Activated CD8-positive, alpha-beta memory T cell treated with anti-CD3 and anti-CD28 coated beads, Interleukin-2, amount 50 U/mL, for 1 hour (primary cell): ENCODE data around the gene MDK.

Experiments
- DNase-seq: peaks from one replicate; pipeline ENCODE4 v3.0.0-alpha.2; 2020; ENCODE audit errors: extremely low read depth

The MDK gene

GRCh38 chr11:46382646-46383403, 1.4 kb downstream of the MDK start:
- no peak for DNase-seq

DNA sequence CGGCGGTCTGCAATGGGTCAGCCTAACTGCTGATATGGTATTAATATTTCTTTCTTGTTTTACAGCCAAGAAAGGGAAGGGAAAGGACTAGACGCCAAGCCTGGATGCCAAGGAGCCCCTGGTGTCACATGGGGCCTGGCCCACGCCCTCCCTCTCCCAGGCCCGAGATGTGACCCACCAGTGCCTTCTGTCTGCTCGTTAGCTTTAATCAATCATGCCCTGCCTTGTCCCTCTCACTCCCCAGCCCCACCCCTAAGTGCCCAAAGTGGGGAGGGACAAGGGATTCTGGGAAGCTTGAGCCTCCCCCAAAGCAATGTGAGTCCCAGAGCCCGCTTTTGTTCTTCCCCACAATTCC, 1.9 kb downstream of the MDK start:
- no peak for DNase-seq

DNA sequence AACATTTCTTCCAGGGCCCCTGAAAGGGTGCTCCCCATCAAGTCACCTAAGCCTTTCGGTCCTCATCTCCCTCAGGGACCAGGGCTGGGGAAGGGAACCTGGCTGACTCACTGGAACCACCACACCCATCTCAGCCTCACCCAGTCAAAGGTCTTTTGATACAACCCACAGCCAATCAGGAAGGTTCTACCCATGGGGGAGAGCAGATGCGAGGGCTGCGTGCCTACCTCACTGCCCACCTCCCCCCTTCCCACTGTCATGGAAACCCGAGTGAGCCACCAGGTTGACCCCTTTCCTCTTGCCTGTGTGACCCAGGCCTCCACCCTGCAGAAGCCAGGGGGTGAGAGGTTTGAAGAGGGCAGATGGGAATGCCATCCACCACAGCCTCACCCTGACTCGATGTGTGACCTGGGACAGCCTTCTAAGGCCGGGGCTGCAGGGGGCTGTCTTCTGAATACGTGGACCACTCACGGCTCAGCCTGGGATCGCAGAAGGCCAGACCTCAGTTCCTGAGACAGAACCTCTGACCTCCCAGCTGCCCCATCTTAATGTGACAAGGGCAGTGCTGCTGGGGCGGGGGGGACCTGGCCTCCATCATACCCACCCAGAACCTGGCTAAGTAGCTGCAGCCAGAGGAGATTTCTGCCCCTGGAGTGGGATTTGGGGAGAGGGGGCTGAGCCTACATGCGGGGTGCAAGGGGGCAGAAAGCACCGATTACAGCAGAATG, 2.7 kb downstream of the MDK start:
- DNase-seq, result no peak

- no peak for DNase-seq
Measured at GRCh38 chr11:46385169-46386004, 3.9 kb downstream of the MDK start.

DNA sequence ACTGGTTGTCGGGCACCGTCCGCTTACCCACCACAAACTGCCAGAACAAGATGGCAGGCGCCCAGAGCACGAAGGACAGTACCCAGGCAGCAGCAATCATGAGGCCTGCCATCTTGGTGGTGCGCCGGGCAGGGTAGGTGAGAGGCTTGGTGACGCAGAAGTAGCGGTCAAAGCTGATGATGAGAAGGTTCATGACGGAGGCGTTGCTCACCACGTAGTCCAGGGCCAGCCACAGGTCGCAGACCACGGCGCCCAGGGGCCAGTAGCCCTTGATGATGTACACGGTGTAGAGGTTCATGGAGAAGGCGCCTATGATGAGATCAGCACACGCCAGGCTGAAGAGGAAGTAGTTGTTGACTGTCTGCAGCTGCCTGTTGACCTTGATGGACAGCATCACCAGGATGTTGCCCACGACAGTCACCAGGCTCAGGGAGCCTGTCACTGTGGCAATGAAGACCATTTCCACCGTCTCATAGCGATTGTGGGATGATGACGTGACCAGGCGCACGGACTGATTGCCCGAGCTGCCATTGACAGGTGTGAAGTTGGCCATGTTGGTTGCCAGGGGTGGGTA, 4.6 kb downstream of the MDK start:
- DNase-seq, result no peak

GRCh38 chr11:46386674-46387073, 5.2 kb downstream of the MDK start:
- DNase-seq, result no peak

DNA sequence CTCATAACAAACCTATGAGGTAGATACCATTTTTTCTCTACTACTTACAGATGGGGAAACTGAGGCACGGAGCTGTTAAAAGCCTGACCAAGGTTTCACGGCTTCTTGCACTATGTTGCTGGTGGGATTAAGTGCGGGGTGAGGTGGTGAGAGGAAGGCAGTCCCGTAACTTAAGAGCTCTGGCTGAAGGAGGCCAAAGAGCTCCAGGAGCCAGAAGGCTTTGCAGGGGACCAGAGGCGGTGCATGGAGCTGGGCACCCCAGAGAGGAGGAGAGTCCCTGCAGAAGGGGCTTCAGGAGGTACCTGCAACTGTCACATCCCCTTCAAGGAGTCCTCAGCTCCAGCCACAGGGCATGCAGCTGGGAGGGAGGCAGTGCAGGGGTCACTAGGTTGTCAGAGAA, 6.0 kb downstream of the MDK start:
- no peak for DNase-seq

- no peak for DNase-seq
Measured at GRCh38 chr11:46387919-46388618, 6.6 kb downstream of the MDK start.

- DNase-seq, result no peak
Measured at GRCh38 chr11:46388619-46389449, 7.4 kb downstream of the MDK start.

DNA sequence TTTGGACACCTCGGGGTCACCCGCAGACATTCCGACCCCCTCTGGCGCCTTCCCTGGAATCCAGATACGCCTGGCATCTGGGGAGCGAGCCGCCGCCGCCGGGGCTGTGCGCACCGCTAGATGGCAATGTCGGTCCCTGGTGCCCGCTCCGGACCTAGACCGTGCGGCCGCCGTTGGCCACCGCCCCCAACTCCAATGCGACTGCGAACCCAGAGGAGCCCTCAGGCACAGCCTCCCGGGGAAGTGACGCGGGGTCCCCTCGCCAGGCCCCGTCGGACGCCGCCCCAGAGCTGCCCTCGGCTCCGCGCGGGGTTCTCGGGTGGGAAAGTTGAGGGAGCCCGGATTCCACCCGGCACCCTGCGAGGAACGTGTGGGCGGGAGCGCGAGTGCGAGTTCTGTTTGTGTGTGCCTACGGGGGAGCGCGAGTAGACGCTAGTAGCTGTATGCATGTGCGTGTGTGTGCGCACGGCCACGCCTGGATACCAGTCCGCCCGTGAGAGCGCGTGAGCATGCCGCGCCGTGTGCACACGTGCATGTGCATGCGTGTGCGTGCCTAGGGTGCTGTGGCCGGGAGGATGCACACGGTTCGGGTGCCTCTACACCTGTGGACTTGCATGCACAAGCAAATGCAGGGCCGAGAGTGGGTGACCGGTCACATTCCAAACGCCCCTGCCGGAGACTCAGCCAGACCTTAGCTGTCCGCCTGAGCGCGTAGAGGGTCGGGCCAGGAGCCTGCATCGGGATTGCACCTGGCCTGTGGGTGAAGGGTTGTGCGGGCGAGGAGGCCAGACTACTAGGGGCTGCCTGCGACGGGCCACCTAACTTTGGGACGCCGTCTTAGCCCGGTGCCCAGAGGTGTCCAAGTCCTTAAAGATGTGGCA, 8.2 kb downstream of the MDK start:
- no peak for DNase-seq

DNA sequence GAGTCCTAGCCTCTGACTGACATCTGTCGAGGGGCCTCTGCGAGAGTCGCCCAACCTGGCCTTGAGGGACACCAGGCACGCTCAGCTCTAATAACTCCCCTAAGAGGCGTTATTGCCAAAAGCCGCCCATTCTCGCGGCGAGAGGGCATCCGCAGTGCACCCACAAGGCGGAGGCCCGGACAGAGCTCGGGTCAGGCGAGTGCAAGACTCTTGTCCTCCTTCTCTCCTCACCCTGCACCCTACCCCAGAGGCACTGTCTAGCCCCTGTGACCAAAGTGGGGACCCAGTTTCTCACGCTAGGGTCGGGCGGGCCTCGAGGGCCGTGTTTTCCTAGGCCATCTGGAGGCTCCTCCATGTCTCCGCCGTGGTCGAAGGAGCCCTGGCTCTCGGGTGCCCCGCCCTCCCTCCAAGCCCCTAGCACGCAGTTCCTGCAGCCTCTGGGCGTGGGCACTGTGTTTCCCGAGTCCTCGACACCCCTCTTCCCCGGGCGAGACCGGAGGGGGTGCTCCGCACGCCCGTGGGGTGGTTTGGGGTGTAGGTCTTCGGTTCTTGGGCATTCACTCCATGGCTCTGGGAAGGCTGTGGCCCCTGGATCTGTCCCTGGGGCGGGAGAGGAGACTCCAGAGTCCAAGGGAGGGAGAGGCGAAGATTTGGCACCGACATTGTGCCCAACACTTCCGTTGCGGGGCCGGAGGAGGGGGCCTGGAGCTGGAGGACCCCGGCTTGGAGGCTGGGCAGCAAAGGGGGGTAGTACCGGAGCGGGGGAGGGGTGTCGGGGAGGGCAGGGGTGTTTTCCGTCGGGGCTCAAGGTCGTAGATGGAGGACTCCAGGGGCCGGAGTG, 9.1 kb downstream of the MDK start:
- no peak for DNase-seq

- no peak for DNase-seq
Measured at GRCh38 chr11:46391186-46391577, 9.7 kb downstream of the MDK start.

DNA sequence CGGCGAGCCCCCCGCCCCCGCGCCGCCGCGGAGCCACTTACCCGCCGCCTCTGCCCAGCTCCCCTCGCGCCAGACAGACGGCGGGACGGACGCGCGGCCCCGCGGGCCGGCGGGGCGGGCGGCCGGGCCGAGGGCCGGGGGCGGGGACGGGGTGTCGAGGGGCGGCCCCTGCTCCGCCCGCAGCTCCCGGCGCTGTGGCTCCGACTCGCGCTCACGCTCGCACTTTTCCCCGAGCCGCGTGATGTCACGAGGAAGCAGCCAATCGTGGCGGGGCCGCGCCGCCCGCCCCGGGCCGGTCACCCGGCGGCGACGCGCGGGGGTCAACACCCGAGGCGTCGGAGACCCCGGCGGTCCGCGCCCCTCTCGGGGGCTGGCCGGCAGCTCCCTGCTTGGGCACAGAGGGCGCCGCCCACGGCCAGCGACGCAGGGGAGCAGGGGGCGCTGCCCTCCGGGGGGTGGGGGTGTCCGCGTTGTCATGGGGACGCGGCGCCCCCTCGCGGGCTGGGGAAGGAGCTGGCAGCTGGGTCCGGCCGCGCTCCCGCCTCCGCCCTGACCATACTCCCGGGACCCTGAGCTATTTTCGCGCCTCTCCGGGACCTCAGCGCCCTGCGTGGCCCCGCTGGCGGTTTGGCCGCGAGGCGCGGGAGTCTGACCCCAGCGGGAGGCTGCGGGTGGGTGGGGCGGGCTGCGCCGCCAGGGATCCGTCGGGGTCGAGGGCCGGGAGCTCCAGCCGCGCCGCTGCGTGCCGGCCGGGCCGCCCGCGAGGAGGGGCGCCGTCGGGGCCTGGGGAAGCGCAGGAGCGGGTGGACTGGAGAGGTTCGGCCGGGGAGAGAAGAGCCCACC, 10.3 kb downstream of the MDK start, which contains the start of gene CHRM4:
Gene CHRM4, minus strand, starts transcription at position 199 of the 843 bp plus-strand sequence. CDS start 5,219 bp downstream, outside the sequence.
- no peak for DNase-seq

- no peak for DNase-seq
Measured at GRCh38 chr11:46392421-46393230, 11.2 kb downstream of the MDK start.

- no peak for DNase-seq
Measured at GRCh38 chr11:46393231-46393616, 11.8 kb downstream of the MDK start.

DNA sequence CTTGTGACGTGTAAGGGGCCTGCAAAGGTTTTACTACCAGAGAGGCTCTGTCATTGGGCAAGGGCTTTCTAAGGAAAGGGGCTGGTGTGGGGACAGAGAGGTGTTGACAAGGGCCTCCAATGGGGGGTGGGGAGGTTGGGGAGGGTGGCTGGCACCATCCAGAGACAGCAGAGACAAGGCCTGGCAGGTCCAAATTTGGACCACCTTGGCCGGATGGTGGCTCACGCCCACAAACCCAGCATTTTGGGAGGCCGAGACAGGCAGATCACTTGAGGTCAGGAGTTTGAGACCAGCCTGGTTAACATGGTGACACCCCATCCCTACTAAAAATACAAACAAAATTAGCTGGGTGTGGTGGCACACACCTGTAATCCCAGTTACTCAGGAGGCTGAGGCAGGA, 12.3 kb downstream of the MDK start:
- no peak for DNase-seq

DNA sequence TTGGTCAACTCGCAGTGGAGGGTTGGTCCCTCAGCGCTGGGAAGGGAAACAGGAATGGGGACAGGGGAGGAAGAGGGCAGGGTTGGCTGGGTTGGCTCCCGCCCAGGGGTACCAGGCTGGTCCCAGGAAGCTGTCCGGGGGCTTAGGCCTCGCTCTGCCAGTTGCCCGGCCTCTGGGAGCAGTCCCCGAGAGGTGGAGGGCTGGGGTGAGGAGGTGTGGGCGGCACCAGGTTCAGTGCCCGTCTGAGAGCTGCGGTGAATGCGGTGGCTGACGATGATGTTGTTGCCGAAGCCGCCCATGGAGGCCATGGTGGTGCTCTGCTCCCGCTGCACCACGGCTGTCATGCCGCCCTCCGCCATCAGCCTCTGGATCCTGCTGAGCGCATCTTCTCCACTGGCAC, 16.1 kb downstream of the MDK start:
- DNase-seq, result no peak
